Muscle of back (tissue), 11 donors: ENCODE data around the gene CLEC17A. TPM values are rescaled to one million over a fixed set of nuclear protein-coding genes. Genes with fewer than 3 reads are reported as not detected.
"Not testable (repeated sequence)": the region's sequence is repeated elsewhere in the genome, so short reads cannot be mapped to it uniquely, and the experiment has no call there.

Source experiments
- DNase-seq, 3 donors: peaks; one replicate each; pipeline versions ENCODE4 v3.0.0 to v3.0.0-alpha.2; 2013
- polyA plus RNA-seq, 10 donors: library from polyadenylated mRNA; unstranded; fragments of 120-200 nt; gene quantifications; one replicate each; pipeline ENCODE4 v1.2.1, GENCODE V29; 2013; ENCODE audit not compliant: insufficient read length in 10 of 10

CLEC17A gene
- polyA plus RNA-seq, 10 donors, result 0.05 to 0.21 (median 0.12) TPM; not detected in 4

GRCh38 chr19:14577885-14578427 lies 4.9 kb upstream of the CLEC17A start:
- no peak for DNase-seq

GRCh38 chr19:14580623-14581237 lies 2.2 kb upstream of the CLEC17A start:
- DNase-seq, result no peak

GRCh38 chr19:14584372-14584771 lies 1.5 kb downstream of the CLEC17A start:
- DNase-seq, result not testable (repeated sequence)

- DNase-seq, result not testable (repeated sequence)
Observed at GRCh38 chr19:14585187-14585586, 2.3 kb downstream of the CLEC17A start.

- not testable (repeated sequence) for DNase-seq
Observed at GRCh38 chr19:14589433-14589832, 6.5 kb downstream of the CLEC17A start.

GRCh38 chr19:14595558-14595957 lies 12.7 kb downstream of the CLEC17A start:
- DNase-seq, result no peak

- no peak for DNase-seq
Observed at GRCh38 chr19:14599548-14600147, 16.8 kb downstream of the CLEC17A start.

GRCh38 chr19:14603990-14604387 lies 21.1 kb downstream of the CLEC17A start:
- no peak for DNase-seq

- DNase-seq, result no peak
Observed at GRCh38 chr19:14606627-14607026, 23.7 kb downstream of the CLEC17A start.

- no peak for DNase-seq
Observed at GRCh38 chr19:14611051-14611450, 28.2 kb downstream of the CLEC17A start.

- not testable (repeated sequence) for DNase-seq
Observed at GRCh38 chr19:14612242-14612641, 29.4 kb downstream of the CLEC17A start.

- DNase-seq, result no peak
Observed at GRCh38 chr19:14612657-14613056, 29.8 kb downstream of the CLEC17A start.

- DNase-seq, result peak in 1 of 3 donors; percentile 3
Observed at GRCh38 chr19:14613399-14614098, 30.7 kb downstream of the CLEC17A start.

GRCh38 chr19:14614099-14614412 lies 31.2 kb downstream of the CLEC17A start:
- DNase-seq, result peak in 2 of 3 donors; percentile 11 to 17

- DNase-seq, result no peak
Observed at GRCh38 chr19:14615623-14616022, 32.7 kb downstream of the CLEC17A start.

- DNase-seq, result no peak
Observed at GRCh38 chr19:14616407-14616806, 33.5 kb downstream of the CLEC17A start.

GRCh38 chr19:14619404-14619803 lies 36.5 kb downstream of the CLEC17A start:
- no peak for DNase-seq

- not testable (repeated sequence) for DNase-seq
Observed at GRCh38 chr19:14624491-14624890, 41.6 kb downstream of the CLEC17A start.

- no peak for DNase-seq
Observed at GRCh38 chr19:14629557-14629956, 46.7 kb downstream of the CLEC17A start.

- DNase-seq, result no peak
Observed at GRCh38 chr19:14632286-14632685, 49.4 kb downstream of the CLEC17A start.

GRCh38 chr19:14639536-14640277 lies 56.8 kb downstream of the CLEC17A start:
- DNase-seq, result no peak

GRCh38 chr19:14648506-14648905 lies 65.6 kb downstream of the CLEC17A start:
- no peak for DNase-seq
